HG03469 (cell line): ENCODE results near the gene AK3.

ENCODE experiments used
- ATAC-seq: cut with Tn5 transposase; IDR thresholded peaks from one replicate; pipeline ENCODE4 v1.9.1; 2021; ENCODE audit warnings: mild to moderate bottlenecking, moderate library complexity, moderate number of reproducible peaks; ENCODE audit not compliant: unreplicated experiment

AK3 gene

GRCh38 chr9:4709380-4709779 is 31.6 kb downstream of the AK3 start:
- ATAC-seq = no peak

GRCh38 chr9:4706971-4707622 is 33.9 kb downstream of the AK3 start:
- no peak for ATAC-seq

- ATAC-seq = no peak
Measured at GRCh38 chr9:4706021-4706420, 35.0 kb downstream of the AK3 start.

DNA sequence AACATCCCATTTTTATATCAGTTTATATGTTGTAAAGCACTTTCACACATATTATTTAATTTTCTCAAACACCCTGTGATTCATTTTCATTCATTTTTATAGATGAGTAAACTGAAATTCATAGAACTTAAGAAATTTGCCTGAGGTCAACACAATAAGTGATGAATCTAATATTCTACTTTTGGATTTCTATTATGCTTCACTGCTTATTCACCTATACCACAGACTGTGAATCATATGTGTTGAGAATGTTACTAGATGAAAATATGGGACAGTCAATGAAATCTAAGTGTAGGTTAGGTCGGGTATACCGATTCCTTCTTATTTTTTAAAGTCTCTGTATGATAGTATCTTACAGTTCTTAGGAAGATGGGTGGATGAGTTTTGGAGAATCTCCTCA is 36.9 kb downstream of the AK3 start:
- ATAC-seq = no peak

- no peak for ATAC-seq
Measured at GRCh38 chr9:4701526-4701925, 39.5 kb downstream of the AK3 start.

GRCh38 chr9:4700932-4701331 is 40.1 kb downstream of the AK3 start:
- ATAC-seq = no peak

- ATAC-seq = no peak
Measured at GRCh38 chr9:4700091-4700490, 40.9 kb downstream of the AK3 start.

DNA sequence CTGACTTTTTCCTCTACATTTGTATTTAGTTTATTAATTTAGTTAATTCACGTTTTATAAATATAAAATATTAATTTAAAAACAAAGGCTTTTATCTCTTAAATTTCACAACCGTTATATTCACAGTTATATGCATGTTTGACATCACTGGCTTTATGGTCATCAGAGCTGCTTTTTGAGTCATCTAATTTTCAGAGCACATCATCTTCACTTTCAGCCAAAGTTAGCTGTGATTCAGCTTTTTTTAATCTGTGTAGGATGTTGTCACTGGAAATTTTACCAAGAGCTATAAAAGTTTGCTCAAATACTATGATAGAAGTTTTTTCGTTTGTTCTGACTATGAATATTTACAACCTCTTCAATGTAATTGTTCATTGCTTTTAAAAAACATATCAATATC is 49.2 kb downstream of the AK3 start:
- ATAC-seq = no peak

DNA sequence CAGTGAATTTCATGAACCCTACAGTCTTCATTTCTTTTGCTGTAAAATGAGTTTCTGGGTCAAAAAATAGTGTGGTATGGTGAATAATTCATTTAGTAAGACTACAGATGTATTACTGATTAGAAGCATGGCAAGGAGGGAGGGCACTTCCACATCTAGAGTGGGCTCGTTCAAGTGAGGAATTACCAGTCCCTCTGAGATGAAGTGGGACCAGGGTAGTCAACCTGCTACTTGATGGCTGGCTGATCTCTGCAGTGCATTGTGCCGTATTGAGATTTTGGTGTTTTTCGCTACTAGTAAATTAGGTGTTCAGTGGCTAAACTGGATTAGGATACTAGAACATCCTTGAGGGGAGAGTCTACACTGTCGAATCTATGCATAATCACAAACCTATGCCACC is 50.9 kb downstream of the AK3 start:
- ATAC-seq = peak; percentile 29

DNA sequence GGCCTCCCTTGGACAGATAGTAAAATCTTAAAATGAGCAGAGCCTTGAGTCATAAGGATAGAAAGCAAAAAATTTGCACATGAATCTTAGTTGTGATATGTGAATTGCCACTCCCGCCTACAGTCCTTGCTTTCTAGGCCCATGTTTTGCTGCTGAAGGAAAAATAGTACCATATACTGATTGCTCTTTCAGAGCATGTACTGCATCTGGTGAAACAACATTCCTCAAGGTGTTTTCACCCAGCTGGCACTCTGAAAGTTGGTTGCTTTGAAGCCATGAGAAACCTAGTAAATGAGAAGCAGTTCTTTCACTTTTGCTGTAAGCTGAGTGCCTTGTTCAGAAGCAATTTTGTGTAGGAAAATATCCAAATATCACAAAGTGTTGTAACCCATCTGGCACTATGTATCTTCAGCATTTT is 51.3 kb downstream of the AK3 start:
- ATAC-seq = peak; percentile 61

DNA sequence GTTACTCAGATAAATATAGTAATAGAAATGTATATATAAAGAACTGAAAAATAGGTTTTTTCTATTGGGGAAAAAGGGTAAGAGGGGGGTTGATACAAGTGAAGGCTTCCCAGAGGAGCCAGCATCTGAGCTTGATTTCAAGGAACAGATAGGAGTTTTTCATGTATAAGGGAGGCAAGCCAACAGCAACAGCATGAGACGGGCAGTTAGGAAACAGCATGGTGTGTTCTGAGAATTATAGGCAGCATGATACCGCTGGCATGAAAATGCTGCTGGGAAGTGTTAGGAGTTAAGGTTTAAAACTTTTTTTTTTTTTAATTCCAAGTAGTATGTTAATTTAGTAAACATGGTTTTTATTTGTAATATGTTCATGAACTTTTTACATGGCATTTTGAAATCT is 52.0 kb downstream of the AK3 start:
- ATAC-seq = no peak

DNA sequence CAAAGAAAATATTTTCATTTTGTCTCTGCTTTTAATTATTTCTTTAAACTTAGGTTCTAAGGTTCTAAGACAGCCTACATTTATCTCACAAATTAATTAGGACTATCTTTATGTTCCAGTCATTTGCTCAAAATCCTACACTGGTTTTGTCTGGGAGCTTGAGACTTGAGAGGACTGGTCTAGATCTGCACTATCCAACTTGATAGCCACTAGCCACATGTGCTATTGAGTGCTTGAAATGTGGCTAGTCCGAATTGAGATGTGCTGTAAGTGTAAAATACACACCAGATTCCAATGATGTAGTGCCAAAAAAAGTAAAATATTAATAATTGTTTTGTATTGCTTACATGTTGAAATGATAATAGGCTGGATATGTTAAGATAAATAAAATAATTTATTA is 54.4 kb downstream of the AK3 start:
- no peak for ATAC-seq

- no peak for ATAC-seq
Measured at GRCh38 chr9:4686112-4686511, 54.9 kb downstream of the AK3 start.

DNA sequence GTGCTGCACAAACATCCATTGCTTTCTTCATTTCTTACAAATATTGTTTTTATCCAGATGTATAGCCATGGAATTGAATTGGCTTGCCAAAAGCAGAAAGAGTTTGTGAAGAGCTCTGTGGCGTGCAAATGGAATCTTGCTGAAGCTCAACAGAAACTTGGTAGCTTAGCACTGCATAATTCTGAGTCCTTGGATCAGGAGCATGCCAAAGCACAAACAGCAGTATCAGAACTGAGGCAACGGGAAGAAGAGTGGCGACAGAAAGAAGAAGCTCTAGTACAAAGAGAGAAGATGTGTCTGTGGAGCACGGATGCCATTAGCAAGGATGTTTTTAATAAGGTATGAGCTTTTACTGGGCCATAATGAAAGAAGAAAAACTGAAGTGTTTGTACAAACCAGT is 56.2 kb downstream of the AK3 start:
- no peak for ATAC-seq

- no peak for ATAC-seq
Measured at GRCh38 chr9:4680750-4681149, 60.3 kb downstream of the AK3 start.

DNA sequence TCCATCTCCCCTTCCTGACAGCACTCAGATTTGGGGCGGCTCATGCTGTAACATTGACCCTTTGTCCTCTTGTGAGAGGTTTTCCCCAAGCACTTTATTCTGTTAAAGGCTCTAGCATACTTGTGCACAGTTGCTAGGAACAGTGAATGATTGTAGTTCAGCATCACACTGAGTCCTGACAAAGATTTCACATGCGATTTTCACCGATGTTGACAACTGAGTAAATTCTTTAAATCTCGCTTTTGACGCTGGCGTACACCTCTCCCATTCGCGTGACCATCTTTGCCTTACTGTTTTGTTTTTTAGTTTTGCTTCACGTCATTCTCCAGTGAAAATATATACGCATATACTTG is 60.9 kb downstream of the AK3 start:
- no peak for ATAC-seq

GRCh38 chr9:4679268-4680172 is 61.5 kb downstream of the AK3 start, which contains the start of gene CDC37L1:
TSS of gene CDC37L1 (plus strand) at chr9:4679569. CDS start at chr9:4679768, 199 bp downstream.
- peak; percentile 91 for ATAC-seq

- no peak for ATAC-seq
Measured at GRCh38 chr9:4678679-4679267, 62.2 kb downstream of the AK3 start.

DNA sequence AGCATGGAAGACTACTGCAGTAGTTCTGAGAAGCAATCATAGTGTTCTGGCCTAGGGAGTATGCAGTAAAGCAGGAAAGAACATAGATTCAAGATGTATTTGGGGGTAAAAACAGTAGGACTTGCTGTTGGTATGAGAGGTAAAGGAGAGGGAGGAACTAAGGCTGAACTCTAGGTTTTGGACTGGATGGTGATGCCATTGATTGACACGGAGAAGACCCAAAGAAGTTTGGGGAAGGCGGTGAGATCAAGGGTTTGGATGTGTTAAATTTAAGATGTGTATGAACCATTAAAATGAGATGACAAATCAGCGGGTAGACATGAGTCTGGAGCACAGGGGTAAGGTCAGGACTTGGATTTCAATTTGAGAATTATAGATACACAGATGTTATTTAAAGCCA is 63.6 kb downstream of the AK3 start:
- no peak for ATAC-seq

- no peak for ATAC-seq
Measured at GRCh38 chr9:4674783-4675182, 66.2 kb downstream of the AK3 start.

GRCh38 chr9:4671737-4672136 is 69.3 kb downstream of the AK3 start:
- no peak for ATAC-seq

GRCh38 chr9:4670591-4670990 is 70.4 kb downstream of the AK3 start:
- no peak for ATAC-seq
